Iris pigment epithelial cell (primary cell): ENCODE results near the gene FADS3.

Experiments
- DNase-seq: peaks from one replicate; pipeline ENCODE4 v3.0.0-alpha.2; 2011; ENCODE audit warnings: low read depth

FADS3 gene

GRCh38 chr11:61879152-61879551 is 12.2 kb downstream of the FADS3 start:
- no peak for DNase-seq

DNA sequence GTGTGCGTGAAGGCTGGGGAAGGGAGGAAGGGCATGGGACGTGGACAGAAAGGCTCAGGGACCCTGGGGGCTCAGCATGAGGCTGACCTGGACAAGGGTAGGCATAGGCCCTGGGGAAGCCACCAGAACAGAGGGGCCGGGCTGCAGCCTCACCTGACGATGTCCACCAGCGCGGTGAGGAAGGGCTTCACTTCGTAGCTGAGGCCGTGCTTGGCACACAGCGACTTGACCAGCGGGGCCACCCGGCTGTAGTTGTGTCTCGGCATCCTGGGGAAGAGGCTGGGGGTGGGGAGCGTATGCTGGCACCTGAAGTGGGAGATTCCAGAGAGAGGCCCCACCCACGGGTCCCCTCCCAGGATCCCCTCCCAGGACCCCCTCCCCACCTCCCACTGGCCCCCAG is 15.6 kb downstream of the FADS3 start:
- no peak for DNase-seq

- DNase-seq, result no peak
Measured at GRCh38 chr11:61874853-61875252, 16.5 kb downstream of the FADS3 start.

GRCh38 chr11:61874377-61874809 is 17.0 kb downstream of the FADS3 start:
- no peak for DNase-seq

DNA sequence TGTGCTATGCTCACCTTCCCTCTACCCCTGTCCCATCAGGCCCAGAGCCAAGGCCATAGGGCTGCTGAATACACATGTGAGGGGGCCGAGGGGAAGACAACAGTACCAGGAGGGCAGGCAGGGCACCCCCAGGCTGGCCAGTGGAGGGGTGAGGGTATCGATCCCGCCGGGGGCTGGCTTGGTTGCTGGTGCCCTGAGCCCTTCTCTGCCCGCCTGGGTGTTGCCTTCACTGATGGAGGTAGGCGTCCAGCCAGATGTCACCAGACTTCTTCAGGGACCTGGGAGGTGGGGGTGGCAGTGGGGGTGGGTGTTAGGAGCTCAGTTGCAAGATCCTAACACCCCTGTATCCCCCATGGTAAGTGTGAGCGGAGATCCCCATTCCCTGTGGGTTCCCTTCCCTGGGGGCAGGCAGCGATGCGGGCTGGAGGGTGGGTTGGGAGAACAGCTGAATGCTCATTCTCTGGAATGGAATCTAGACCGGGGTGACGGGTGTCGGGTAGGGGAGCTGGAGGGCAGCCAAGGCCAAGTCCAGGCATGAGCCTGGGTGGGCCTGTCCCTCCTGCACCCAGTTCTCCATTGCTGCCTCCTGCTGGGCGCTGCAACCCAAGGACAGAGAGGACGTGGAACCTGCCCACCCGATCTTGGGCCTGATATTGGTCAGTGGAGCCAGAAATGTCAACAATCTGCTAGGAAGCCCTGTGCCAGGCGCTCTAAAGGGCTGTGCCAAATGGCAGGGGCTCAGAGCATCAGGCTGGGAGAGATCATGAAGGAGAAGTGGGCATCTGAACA is 17.6 kb downstream of the FADS3 start:
- DNase-seq, result no peak

GRCh38 chr11:61872935-61873565 is 18.3 kb downstream of the FADS3 start:
- DNase-seq, result no peak

DNA sequence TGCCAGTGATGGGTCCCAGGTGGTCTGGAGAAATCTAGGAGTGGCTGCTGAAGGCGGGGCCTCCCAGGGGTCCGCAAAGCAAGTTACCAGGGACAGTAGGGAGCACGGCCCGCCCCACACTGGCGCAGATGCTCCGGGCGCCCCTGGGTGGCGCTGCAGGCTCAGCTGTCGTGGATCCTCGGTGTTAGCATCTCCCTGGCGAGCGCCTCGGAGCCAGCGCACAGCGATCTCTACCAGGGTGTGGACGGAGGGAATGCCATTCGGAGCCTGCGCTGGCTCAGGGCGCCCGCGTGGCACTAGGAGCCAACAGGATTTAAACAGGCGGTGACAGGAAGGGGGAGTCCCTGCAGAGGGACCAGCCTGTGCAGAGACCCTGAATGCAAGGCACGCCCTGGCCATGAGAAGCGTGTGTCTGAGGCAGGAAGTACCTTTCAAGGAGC is 20.2 kb downstream of the FADS3 start:
- peak; percentile 76 for DNase-seq

GRCh38 chr11:61870541-61871031 is 20.8 kb downstream of the FADS3 start:
- DNase-seq, result no peak

DNA sequence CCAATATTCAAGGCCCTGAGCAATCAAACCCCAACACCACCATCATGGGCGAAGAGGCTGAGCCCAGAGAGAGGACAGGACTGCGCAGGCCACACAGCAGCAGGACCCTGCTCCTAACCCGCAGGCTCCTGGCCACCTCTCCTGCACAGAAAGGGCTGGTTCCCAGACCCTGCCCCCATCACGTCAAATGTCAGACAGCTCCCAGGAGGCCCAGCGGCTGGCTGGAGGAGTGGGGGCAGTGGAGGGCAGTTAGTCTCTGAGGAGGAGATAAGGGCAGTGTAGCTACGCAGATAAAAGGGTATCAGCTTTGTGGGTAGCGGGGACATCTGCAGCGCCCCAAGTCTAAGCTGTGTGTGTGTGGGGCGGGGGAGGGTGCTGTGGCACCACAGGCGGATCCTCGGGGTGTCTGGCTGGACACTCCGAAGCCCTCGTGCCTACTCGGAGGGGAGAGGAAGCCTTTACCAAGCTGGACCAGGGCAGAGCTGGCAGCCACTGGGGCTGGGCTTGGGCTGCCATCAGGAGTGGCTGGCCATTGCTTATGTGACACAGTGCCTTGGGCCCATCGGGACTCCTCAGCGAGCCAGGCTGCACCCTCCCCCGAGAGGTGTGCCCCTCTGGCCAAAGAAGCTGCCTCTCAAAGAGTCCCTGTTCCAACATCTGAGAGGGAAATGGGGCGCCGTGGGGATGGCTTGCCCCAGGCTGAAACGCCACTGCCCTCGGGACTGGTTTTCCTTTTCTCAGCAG is 21.5 kb downstream of the FADS3 start:
- DNase-seq, result no peak

GRCh38 chr11:61869429-61869707 is 22.0 kb downstream of the FADS3 start:
- no peak for DNase-seq

DNA sequence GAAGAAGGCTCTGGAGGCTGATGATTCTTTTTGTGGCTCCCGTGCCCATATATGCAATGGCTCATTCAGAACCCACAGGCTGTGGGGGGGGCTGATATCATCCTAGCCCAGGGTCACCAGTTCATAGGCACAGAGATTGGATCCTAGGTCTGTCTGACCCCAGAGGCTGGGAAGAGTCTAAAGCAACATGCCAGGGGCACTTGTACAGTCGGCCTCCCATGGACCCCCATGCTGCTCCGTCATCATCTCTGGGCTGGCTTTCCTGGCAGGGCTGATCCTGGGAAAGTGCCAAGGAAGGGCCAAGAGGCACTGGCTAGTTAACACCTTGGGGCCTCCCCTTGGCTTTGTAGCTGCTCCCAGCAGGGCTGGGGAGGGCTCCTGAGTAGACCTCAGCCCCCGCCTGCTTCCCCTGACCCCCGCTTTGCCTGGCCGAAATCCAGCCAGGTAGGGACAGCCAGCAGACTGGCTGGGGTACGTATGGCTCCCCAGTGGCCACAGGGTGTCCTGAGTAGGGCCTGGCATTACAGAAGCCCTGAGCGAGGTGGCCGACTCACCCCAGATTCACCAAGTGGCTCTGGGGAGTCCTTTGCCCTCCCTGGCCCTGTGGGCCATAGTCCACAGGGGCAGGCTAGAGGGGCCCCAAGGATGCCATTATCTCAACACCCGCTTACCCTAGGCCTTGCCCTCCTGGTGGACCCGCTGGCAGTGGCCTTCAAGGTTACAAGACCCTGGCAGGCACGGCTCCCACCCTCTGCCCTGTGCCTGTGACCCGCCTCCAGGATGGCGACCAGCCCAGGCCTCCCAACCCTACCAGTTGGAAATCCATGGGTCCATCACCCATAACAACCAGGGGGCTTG is 22.5 kb downstream of the FADS3 start:
- DNase-seq, result no peak

DNA sequence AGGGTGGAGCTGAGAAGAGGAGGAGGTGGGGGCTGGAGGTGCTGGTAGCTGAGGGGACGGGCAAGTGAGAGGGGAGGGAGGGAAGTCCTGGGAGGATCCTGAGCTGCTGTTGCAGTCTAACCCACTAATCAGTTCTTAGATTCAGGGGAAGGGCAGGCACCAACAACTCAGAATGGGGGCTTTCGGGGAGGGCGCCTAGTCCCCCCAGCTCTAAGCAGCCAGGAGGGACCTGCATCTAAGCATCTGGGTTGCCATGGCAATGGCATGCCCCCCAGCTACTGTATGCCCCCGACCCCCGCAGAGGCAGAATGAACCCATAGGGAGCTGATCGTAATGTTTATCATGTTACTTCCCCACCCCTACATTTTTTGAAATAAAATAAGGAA is 24.4 kb downstream of the FADS3 start:
- no peak for DNase-seq

GRCh38 chr11:61866231-61866957 is 25.0 kb downstream of the FADS3 start:
- DNase-seq, result no peak

DNA sequence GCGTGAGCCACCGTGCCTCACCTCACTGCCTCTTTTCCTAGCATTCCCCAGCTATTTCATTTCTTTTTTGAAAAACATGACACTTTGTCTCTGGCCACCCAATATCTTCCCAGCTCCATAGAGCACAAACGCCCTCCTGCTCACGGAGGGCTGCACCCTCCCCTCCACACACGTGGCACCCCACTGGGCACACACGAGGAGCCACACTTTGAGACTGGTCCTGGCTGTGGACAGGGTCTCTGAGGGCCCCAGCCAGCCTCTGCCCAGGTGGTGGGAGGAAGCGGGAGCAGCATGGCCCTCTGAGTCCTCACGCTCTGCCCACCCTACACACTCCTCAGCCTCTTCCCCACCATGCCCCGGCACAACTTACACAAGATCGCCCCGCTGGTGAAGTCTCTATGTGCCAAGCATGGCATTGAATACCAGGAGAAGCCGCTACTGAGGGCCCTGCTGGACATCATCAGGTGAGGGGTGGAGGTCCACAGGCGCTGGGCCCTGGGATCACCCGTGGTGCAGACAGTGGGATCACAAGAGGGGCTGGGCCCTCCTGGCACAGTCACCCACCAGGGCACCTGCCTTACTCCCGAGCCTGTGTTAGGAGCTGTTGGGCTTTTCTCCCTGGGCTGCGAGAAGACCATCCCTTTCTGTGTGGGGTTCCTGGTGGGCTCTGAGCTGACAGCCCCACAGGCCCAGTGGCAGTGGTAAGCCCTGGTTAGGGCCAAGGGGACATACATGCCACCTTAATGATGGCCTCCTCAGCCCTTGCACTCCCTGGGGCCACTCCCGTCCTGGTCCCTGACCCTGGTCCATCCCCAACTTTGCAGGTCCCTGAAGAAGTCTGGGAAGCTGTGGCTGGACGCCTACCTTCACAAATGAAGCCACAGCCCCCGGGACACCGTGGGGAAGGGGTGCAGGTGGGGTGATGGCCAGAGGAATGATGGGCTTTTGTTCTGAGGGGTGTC is 26.2 kb downstream of the FADS3 start:
- DNase-seq, result no peak

DNA sequence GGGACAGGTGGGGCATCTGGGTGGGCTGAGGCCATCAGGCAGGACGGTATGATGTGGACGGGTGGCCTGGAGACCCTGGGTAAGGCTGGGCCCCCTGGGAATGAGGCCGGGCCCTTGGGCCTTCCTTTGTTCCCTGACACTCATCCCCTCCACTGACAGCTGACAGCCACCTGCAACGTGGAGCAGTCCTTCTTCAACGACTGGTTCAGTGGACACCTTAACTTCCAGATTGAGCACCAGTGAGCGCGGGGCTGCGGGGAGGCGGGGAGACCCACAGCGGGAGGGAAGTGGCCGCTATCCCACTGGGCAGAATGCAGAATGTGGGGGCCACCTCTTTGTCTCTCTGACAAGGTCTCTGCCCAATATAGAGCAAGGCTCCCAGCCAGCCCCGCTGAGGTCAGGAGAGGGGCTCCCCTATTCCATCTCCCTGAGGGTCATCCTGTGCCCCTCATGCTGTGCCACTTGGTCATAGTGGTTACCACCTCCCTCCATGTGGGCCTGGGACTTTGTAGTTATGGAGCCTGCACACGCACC is 27.7 kb downstream of the FADS3 start:
- DNase-seq, result no peak

DNA sequence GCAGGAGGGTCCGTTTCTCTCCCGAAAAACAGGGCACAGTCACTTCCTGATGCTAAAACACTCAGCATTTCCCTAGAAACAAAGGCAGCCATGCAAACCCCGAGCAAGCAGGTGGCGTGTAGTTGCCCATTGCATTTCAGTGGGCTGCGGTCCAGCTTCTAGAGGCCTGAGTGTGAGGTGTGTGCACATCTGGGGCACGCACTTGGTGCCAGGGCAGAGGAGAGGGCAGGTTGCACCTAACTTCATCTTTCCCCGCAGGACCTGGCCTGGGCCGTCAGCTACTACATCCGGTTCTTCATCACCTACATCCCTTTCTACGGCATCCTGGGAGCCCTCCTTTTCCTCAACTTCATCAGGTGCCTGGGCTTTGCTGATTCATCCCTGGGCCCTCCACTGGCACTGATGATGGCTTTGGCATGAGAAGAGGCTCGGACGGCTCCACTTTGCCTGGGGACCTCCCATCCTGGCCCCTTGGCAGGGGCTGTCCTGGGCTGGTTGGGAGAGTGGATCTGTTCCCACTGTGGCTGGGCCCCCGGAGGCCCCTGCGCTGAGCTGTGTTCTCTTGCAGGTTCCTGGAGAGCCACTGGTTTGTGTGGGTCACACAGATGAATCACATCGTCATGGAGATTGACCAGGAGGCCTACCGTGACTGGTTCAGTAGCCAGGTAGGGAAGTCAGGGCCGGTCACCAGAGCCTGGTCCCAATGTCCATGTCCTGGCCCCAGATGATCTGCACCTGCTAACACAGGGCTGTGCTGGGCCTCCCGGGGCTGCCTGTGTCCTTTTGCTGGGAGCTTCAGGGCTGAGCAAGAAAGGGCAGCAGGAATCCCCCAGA is 28.4 kb downstream of the FADS3 start:
- DNase-seq, result no peak

DNA sequence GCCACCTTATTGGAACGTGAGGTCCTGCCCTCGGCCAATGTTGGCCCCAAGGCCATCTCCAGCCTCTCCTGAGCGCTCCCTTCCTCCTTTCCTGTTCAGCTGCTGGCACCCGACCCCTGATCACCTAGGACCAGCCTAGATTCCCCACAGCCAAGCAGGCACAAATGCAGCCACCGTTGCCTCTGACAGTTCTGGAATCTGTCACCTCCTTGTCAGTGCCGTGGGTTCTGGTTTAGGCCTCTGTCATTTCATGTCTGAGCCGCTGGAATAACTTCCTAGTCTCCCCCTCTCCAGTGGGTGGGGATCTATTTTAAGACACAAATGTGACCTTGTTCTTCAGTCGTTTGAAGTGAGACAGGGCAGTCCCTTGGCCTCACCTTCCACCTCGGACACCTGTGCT is 29.7 kb downstream of the FADS3 start:
- no peak for DNase-seq

- DNase-seq, result peak; percentile 44
Measured at GRCh38 chr11:61860054-61860903, 31.1 kb downstream of the FADS3 start.
